OCI-LY1 (cell line): ENCODE measurements around the gene CCDC146.

Source experiments
- H2AFZ ChIP-seq: fragments of 200-600 bp; sonication (generic), shearing (Covaris generic); 2 replicates; pipeline ENCODE4 v1.6.0; 2014; ENCODE audit warnings: antibody characterized with exemption, mild to moderate bottlenecking, low read length
- H3F3A ChIP-seq: fragments of 200-600 bp; sonication (generic), shearing (Covaris generic); 2 replicates; pipeline ENCODE4 v1.6.0; 2014; ENCODE audit warnings: mild to moderate bottlenecking, antibody characterized with exemption, low read length, moderate library complexity; ENCODE audit not compliant: insufficient read depth
- H3K27ac ChIP-seq: fragments of 200-600 bp; sonication (generic); 2 replicates; pipeline ENCODE4 v1.5.1; 2014; ENCODE audit warnings: low read length, mixed run types, mild to moderate bottlenecking, low read depth; ENCODE audit not compliant: poor library complexity, severe bottlenecking
- H3K27me3 ChIP-seq: fragments of 200-600 bp; sonication (generic); 2 replicates; pipeline ENCODE4 v1.6.0; 2014; ENCODE audit warnings: antibody characterized with exemption, mild to moderate bottlenecking, low read length, moderate library complexity; ENCODE audit not compliant: insufficient read depth
- H3K36me3 ChIP-seq: fragments of 200-600 bp; sonication (generic); 2 replicates; pipeline ENCODE4 v1.6.1; 2014; ENCODE audit warnings: mild to moderate bottlenecking, antibody characterized with exemption, low read length, moderate library complexity, mixed read lengths; ENCODE audit not compliant: insufficient read depth
- H3K4me1 ChIP-seq: fragments of 200-600 bp; sonication (generic); 2 replicates; pipeline ENCODE4 v1.5.1; 2014; ENCODE audit warnings: mild to moderate bottlenecking, low read length, moderate library complexity; ENCODE audit not compliant: insufficient read depth, severe bottlenecking
- H3K4me2 ChIP-seq: fragments of 200-600 bp; sonication (generic), shearing (Covaris generic); 2 replicates; pipeline ENCODE4 v1.6.1; 2014; ENCODE audit warnings: low read length
- H3K4me3 ChIP-seq: fragments of 200-600 bp; sonication (generic); 2 replicates; pipeline ENCODE4 v1.5.1; 2014; ENCODE audit warnings: low read length, low read depth, mild to moderate bottlenecking, mixed read lengths; ENCODE audit not compliant: poor library complexity, severe bottlenecking
- H3K79me2 ChIP-seq: fragments of 200-600 bp; shearing (Covaris generic); 2 replicates; pipeline ENCODE4 v1.6.1; 2016; ENCODE audit warnings: mixed run types, low read length, mixed read lengths; ENCODE audit not compliant: insufficient read depth
- H3K9ac ChIP-seq: fragments of 200-600 bp; sonication (generic), shearing (Covaris generic); 2 replicates; pipeline ENCODE4 v1.6.1; 2014; ENCODE audit warnings: mild to moderate bottlenecking, low read length, mixed read lengths
- H3K9me2 ChIP-seq: fragments of 200-600 bp; sonication (generic), shearing (Covaris generic); 2 replicates; pipeline ENCODE4 v1.6.1; 2014; ENCODE audit warnings: low read depth, mild to moderate bottlenecking, low read length, mixed read lengths
- H3K9me3 ChIP-seq: fragments of 200-600 bp; shearing (Covaris generic); 2 replicates; pipeline ENCODE4 v1.6.1; 2014; ENCODE audit warnings: low read length, mixed read lengths
- H4K20me1 ChIP-seq: fragments of 200-600 bp; sonication (generic), shearing (Covaris generic); 2 replicates; pipeline ENCODE4 v1.6.0; 2016; ENCODE audit warnings: mild to moderate bottlenecking, low read length; ENCODE audit not compliant: insufficient read depth
- EZH2 ChIP-seq: fragments of 200-600 bp; sonication (generic), shearing (Covaris generic); IDR thresholded peaks from 2 replicates; pipeline ENCODE4 v1.8.0; 2017; ENCODE audit warnings: borderline replicate concordance, mixed run types, mild to moderate bottlenecking, antibody characterized with exemption, low read length, moderate library complexity, mixed read lengths
- TF ChIP-seq, protein P1 (sequence below): fragments of 200-600 bp; sonication (generic), shearing (Covaris generic); IDR thresholded peaks from 2 replicates; pipeline ENCODE4 v1.5.1; 2017; ENCODE audit warnings: mild to moderate bottlenecking, antibody characterized with exemption, low read length, moderate library complexity, mixed read lengths

CCDC146 gene

DNA sequence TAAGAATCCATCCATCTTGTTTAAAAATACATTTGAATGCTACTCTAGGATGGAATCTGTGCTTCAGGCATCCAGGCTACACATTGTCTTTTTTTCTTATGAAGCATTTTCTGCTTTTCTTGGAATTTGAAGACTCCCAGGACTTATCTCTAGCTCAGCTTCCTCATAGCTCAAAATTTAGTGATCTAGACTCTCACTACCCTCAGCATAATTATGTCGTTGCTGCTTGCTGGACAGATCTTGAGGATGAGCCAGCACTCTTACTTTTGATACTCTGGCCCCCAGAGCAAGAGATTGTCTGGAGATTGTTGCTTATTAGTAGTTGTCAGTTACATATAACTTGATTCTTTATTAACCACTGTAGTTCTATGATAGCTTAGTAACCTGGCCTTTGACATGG lies 160.5 kb downstream of the CCDC146 start:
- no peak overlapping the region for H3K9ac ChIP-seq
- H3K4me2 ChIP-seq: no peak overlapping the region
- H3F3A ChIP-seq: no peaks in the 10 kb centered on the region

DNA sequence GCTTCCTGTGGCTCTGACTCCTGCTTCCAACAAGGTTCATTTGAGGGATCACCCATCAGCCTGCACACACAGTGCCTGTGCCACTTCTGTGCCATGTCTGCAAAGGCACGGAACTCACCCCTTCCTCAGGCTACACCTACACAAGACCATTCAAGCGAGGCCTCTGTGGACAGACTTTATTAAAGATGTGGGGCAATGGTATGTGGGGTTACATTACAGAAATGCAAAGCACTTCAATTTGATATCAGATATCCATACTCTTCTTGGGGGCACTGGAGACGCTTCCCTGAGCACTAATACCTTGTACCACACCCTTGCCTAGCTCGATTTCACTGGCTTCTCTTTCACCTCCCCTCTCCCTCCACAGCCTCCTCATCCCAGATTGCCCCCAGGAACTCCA lies 161.6 kb downstream of the CCDC146 start:
- Histone ChIP-seq H3K36me3 (no peaks in the 10 kb centered on the region), H3F3A (no peaks in the 10 kb centered on the region), H3K9me2 (no peaks in the 10 kb centered on the region), H3K9ac (no peak overlapping the region; the same call in 1 of the 2 replicates), H4K20me1 (no peaks in the 10 kb centered on the region), H2AFZ (no peak overlapping the region), H3K4me1 (peaks cover 39% of the 10 kb centered on the region), H3K4me3 (no peak overlapping the region), H3K9me3 (peaks cover 15% of the 10 kb centered on the region; the same call in 1 of the 2 replicates), H3K27ac (no peak overlapping the region), H3K4me2 (no peak overlapping the region; the same call in 1 of the 2 replicates), H3K79me2 (no peaks in the 10 kb centered on the region), H3K27me3 (no peaks in the 10 kb centered on the region)
- TF ChIP-seq, protein P1, sequence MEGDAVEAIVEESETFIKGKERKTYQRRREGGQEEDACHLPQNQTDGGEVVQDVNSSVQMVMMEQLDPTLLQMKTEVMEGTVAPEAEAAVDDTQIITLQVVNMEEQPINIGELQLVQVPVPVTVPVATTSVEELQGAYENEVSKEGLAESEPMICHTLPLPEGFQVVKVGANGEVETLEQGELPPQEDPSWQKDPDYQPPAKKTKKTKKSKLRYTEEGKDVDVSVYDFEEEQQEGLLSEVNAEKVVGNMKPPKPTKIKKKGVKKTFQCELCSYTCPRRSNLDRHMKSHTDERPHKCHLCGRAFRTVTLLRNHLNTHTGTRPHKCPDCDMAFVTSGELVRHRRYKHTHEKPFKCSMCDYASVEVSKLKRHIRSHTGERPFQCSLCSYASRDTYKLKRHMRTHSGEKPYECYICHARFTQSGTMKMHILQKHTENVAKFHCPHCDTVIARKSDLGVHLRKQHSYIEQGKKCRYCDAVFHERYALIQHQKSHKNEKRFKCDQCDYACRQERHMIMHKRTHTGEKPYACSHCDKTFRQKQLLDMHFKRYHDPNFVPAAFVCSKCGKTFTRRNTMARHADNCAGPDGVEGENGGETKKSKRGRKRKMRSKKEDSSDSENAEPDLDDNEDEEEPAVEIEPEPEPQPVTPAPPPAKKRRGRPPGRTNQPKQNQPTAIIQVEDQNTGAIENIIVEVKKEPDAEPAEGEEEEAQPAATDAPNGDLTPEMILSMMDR: no peak
- no peak for TF ChIP-seq EZH2

More for the DNA sequence above, 160.5 kb downstream of the CCDC146 start:
- Histone ChIP-seq H4K20me1 (no peaks in the 10 kb centered on the region), H3K4me3 (no peak overlapping the region), H3K4me1 (peaks cover 33% of the 10 kb centered on the region), H3K27me3 (no peaks in the 10 kb centered on the region), H3K9me2 (no peaks in the 10 kb centered on the region), H3K27ac (peak overlapping the region; percentile 73), H3K9me3 (peaks cover 10% of the 10 kb centered on the region; the same call in 1 of the 2 replicates), H3K36me3 (no peaks in the 10 kb centered on the region), H3K79me2 (no peaks in the 10 kb centered on the region), H2AFZ (no peak overlapping the region)
- TF ChIP-seq, protein P1: no peak
- no peak for TF ChIP-seq EZH2

DNA sequence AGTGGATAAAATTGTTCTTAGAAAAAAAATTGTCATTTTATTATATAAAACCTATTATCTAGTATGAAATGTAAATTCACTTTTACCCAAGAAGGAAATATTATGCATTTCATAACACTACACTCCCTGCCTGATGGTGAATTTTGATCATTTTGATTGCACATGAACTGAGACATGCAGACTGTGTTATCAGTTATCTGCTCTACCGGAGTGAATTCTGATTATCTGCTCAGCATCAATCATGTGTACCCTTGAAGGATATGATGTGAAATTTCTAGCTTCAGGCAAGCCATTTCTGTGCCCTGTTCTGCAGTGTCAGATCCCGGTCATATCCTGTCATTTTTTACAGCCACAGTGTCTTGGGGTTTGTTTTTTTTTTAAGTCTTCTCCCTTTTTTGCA lies 162.2 kb downstream of the CCDC146 start:
- peaks cover 15% of the 10 kb centered on the region; the same call in 1 of the 2 replicates for H3K9me3 ChIP-seq
- peaks cover 40% of the 10 kb centered on the region for H3K4me1 ChIP-seq
- H2AFZ ChIP-seq: no peak overlapping the region
- H3K27ac ChIP-seq: no peak overlapping the region
- no peaks in the 10 kb centered on the region for H3F3A ChIP-seq
- no peak overlapping the region for H3K4me2 ChIP-seq
- no peaks in the 10 kb centered on the region for H3K79me2 ChIP-seq
- TF ChIP-seq EZH2: no peak
- TF ChIP-seq, protein P1: no peak
- no peaks in the 10 kb centered on the region for H3K9me2 ChIP-seq
- no peaks in the 10 kb centered on the region for H3K36me3 ChIP-seq
- H4K20me1 ChIP-seq: no peaks in the 10 kb centered on the region
- no peaks in the 10 kb centered on the region for H3K27me3 ChIP-seq
- H3K4me3 ChIP-seq: no peak overlapping the region
- no peak overlapping the region for H3K9ac ChIP-seq
